Activated T-cell treated with anti-CD3 and anti-CD28 coated beads, Interleukin-2, amount 50 U/mL, for 1 hour (primary cell): ENCODE results near the gene FOXC2.

Experiments used
- DNase-seq: peaks from one replicate; pipeline ENCODE4 v3.0.0-alpha.2; 2020

The FOXC2 gene

DNA sequence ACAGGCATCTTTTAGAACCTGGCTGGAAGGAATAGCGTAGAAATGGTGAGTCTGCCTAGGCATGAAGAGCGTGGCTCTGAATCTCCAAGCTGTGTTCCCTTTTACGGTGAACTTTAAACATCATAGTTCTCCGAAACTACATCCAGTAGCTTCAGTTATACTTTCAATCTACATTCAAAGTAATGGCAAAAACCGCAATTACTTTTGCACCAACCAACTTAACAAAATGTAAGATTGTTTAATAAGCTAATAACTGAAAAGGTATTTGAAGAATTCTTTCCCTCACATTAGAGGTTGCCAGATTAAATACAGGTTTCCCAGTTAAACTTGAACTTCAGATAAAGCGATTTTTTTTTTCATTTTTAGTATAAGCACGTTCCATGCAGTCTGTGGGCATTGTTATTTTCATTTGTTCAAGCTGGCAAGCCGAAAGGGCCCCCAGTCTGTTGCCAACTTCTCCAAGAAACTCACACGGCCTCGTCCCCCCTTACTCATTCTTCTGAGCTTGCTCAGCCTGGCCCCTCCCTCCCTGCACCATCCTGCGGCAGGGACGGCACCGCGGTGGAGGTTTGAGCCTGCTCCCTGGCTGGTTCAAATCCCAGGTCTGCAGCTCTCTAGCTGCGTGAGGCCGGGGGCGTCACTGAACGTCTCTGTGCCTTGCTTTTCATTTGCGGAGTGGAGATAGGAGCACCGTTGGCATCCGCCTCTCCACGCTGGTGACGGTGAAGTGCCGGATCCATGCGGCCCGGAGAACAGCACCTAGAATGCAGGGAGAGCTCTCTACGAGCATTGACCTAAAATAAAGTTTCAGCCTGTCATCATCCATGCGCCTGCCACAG lies 8.1 kb upstream of the FOXC2 start:
- DNase-seq = no peak

DNA sequence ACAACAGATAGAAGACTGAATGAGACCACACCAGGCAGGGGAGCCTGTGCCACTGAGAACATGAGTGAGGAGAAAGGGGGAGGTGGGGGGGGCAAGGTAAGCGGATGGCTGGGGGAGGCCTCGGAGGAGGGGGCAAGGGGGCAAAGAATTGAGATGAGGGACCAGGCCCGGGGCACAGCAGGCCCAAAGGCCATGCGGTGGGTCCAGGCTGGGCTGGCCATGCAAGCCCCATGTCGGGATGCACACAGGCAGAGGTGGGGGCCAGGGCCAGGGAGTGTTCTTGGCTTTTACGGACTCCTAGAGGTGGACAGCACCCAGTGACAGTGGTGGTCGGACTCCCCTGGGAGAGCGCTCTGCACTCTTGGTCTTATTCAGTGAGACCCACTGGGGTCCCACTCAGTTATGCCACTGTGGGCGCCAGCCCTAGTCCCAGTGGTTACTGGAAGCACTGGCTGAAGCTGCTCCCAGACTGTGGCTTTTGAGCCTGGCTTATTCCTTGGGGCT lies 6.8 kb upstream of the FOXC2 start:
- no peak for DNase-seq

DNA sequence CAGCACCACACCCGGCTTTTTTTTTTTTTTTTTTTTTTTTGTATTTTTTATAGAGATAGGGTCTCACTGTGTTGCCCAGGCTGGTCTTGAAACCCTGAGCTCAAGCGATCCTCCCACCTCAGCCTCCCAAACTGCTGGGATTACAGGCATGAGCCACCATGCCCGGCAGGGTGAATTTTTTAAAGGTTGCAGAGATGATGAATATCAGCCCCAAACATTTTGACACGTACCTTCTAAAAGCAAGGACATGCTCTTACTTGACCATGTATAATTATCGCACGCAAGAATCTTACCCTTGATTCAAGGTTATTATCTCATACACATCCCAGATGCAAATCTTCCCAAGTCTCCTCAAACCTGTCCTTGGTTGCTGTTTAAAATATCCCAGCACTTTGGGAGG lies 4.3 kb upstream of the FOXC2 start:
- DNase-seq = no peak

DNA sequence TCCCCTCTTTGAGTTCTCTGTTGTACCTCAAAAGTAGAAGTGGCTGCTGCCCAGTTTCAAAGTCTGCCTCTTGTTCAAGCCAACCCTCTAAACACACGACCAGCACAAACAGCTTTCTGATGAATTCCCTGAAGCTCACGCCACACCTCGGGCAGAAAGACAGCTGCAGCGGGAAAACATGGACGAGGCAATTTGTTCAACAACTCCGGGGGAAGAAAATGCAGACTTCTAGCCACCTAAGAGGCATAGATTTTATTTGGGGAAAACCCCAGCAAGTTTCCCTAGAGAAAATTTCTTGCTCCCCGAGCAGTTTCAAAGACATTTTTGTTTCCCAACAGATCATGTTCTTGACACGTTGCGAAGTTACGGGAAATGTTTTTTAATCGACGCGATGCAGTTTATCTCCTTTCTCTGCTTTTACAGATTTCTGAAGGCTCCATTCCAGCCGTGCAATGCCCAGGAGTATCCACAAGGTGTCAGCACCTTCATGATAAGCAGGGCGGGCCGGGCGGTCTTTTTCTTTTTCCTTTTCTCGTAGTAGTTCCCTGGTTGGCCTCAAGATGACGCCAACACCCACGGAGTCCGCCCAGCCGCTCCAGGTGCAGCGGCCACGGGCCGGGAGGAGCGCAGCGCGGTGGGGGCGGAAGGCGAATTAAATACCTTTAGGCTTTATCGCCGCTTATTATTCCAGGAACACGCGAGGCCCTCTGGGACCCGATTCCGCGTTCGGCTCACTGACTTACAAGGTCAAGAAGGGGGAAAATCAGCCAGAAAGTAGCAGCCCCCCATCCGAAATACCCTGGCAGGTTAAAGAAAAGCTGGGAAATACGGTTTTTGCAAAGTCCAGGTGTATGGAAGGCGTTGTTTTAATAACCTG lies 2.9 kb upstream of the FOXC2 start:
- peak; percentile 86 for DNase-seq

DNA sequence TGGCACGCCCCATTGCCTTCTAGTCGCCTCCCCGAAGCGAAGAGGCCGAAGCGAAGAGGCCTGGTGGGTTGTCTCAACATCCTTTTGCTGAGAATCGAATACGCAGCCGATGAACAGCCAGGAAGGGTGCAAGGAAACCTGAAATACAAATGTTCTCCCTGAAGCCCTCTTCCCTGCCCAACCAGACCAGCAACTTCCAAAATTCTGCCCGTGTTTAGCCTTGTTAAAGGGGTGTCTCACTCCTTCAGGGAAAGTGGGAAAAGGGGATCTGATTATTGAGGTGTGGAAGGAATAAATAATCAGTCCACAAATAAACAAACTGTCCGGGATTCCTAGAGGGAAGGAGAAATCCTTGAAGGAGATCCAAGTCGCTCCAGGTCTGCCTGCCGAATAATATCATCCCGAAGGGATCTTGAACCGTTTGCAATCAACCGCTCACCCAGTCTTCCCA lies 1.4 kb upstream of the FOXC2 start:
- DNase-seq = no peak

DNA sequence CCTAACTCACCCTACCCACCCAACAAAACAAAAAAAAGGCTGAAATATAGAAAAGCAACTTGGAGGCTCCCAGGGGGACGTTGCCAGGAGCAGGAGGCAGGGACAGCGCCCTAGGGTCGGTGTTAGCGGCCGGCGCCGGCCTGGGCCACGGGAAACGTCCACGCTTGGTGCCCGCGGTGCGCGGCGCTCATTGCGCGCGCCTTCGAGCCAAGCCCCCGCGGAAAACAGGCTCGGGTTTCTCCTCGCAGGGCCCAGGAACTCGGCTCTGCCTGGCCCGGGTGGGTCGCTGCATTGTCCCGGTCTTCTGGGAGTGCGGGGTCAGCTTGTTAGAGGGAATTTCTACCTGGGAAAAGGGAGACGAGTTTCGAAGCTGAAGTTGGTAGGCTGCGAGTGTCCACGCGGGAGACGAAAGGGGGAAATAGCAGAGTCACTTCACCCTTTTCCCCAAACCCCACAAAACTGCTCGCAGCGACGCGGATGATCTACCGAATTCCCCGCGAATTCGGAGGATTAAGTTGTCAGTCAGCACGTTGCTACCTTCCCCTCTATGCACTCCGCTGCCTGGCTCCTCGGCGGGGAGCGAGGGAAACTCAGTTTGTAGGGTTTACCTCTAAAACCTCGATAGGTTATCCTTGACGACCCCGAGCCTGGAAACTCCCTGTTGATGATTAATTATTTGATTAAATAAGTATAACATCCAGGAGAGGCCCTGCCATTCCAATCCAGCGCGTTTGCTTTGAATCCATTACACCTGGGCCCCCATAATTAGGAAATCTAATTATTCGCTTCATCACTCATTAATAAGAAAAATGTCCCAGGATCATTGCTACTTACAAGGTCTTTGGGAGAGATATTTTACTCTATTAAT lies 751 bp upstream of the FOXC2 start:
- no peak for DNase-seq

DNA sequence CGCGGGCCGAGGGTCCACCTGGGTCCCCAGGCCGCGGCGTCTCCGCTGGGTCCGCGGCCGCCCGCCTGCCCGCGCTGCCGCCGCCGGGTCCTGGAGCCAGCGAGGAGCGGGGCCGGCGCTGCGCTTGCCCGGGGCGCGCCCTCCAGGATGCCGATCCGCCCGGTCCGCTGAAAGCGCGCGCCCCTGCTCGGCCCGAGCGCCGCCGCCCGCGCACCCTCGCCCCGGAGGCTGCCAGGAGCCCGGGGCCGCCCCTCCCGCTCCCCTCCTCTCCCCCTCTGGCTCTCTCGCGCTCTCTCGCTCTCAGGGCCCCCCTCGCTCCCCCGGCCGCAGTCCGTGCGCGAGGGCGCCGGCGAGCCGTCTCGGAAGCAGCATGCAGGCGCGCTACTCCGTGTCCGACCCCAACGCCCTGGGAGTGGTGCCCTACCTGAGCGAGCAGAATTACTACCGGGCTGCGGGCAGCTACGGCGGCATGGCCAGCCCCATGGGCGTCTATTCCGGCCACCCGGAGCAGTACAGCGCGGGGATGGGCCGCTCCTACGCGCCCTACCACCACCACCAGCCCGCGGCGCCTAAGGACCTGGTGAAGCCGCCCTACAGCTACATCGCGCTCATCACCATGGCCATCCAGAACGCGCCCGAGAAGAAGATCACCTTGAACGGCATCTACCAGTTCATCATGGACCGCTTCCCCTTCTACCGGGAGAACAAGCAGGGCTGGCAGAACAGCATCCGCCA lies 504 bp downstream of the FOXC2 start:
- peak; percentile 29 for DNase-seq

DNA sequence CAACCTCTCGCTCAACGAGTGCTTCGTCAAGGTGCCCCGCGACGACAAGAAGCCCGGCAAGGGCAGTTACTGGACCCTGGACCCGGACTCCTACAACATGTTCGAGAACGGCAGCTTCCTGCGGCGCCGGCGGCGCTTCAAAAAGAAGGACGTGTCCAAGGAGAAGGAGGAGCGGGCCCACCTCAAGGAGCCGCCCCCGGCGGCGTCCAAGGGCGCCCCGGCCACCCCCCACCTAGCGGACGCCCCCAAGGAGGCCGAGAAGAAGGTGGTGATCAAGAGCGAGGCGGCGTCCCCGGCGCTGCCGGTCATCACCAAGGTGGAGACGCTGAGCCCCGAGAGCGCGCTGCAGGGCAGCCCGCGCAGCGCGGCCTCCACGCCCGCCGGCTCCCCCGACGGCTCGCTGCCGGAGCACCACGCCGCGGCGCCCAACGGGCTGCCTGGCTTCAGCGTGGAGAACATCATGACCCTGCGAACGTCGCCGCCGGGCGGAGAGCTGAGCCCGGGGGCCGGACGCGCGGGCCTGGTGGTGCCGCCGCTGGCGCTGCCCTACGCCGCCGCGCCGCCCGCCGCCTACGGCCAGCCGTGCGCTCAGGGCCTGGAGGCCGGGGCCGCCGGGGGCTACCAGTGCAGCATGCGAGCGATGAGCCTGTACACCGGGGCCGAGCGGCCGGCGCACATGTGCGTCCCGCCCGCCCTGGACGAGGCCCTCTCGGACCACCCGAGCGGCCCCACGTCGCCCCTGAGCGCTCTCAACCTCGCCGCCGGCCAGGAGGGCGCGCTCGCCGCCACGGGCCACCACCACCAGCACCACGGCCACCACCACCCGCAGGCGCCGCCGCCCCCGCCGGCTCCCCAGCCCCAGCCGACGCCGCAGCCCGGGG lies 1.3 kb downstream of the FOXC2 start:
- no peak for DNase-seq

DNA sequence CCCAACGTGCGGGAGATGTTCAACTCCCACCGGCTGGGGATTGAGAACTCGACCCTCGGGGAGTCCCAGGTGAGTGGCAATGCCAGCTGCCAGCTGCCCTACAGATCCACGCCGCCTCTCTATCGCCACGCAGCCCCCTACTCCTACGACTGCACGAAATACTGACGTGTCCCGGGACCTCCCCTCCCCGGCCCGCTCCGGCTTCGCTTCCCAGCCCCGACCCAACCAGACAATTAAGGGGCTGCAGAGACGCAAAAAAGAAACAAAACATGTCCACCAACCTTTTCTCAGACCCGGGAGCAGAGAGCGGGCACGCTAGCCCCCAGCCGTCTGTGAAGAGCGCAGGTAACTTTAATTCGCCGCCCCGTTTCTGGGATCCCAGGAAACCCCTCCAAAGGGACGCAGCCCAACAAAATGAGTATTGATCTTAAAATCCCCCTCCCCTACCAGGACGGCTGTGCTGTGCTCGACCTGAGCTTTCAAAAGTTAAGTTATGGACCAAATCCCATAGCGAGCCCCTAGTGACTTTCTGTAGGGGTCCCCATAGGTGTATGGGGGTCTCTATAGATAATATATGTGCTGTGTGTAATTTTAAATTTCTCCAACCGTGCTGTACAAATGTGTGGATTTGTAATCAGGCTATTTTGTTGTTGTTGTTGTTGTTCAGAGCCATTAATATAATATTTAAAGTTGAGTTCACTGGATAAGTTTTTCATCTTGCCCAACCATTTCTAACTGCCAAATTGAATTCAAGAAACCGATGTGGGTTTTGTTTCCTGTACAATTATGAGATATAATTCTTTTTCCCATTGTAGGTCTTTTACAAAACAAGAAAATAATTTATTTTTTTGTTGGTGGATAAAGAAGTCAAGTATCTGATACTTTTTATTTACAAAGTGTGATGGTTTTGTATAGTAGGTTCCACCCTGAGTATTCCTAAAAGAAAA lies 2.3 kb downstream of the FOXC2 start:
- no peak for DNase-seq

DNA sequence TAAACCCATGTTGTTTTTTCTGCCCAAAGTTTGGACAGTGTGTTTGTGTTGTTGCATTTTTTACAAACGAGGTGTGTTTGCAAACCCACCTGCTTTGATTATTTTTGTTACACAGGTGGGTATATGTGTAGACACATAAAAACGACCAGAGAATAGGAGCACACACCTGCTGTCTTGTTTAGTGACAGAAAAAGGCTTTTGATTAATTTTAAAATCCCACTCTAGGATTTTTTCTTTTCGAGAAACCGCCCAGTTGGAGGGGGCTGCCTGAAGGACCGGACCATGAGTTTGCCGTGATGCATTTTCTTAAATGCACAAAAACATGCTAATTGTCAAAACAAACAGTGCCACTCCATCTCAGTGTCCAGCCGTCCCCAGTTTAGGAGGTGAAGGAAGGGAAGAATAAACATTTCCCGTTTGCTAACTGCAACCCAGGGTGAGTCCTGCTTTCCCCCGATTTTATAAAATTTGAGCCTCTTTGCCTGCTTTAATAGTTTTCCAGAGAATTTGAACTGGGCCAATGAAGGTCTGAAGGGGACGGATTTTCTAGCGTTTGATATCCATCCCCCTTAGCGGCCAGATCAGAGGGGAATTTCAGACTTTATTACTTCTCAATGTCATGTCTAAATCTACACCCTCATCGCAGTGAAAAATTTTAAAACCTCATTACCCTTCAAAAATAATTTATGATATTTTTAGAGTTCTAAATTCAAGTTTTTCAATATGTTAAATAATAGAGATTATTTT lies 3.2 kb downstream of the FOXC2 start:
- no peak for DNase-seq

DNA sequence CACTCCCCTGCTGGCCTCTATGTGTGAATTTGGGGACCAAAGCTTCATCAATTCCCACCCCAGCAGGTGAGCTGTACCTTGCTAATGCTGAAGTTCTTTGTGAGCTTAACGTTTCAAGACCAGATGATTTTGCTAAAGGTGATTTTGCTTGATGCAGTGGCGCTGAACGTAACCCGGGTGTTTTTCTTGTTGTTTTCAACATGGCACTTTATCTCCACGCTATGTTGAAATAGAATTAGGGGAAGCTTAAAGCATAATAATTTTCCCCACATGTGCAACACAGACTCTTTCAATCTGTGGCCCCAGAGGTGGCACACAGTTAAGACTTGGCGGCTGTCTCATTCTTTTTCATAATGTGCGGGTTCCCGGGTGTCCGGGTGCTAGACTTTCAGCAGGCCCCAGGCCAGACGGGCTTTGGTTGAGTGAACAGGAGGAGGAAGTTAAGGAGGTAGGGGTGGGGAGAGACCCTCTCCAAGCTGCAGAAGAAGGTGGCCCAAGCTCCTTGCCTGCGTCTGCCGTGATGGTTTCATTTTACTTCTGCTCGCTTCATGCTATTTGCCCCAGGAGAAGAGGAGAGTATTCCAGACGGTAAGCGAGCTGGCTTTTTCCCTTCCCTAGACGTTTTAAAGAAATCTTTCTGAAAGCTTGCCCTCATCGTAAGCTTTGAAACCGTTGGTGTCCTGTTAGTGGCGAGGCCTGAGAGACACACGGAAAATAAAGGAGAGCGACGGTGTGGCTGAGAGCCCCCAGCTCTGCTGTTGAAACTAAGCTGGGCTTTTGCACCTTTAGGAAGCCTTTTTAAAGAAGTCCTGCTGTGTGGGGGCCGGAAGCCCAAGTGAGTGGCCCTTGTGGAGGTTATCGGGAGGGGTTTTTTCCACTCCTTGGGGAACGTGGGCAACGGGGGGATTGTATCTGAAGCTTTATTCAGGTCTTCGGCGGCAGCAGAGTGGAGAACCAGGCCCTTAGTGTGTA lies 4.2 kb downstream of the FOXC2 start:
- no peak for DNase-seq

DNA sequence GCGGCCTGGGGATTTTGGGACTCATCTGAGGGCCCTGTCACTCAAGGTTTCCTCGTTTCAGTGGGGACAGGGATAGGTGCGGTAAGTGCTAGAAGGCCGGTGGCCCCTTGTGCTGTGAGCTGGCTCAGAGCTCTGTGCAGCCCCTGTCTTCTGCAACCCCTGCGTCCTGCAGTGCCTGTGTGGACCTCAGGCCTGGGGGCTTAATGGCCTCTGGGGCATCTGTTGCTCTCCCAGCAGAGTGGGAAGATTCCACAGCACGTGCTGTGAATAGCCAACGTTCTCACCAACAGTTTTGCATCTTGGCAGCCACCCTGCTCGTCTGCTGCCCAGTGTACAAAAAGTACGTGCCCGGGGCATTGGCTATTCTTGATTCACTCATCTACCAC lies 4.9 kb downstream of the FOXC2 start:
- no peak for DNase-seq

DNA sequence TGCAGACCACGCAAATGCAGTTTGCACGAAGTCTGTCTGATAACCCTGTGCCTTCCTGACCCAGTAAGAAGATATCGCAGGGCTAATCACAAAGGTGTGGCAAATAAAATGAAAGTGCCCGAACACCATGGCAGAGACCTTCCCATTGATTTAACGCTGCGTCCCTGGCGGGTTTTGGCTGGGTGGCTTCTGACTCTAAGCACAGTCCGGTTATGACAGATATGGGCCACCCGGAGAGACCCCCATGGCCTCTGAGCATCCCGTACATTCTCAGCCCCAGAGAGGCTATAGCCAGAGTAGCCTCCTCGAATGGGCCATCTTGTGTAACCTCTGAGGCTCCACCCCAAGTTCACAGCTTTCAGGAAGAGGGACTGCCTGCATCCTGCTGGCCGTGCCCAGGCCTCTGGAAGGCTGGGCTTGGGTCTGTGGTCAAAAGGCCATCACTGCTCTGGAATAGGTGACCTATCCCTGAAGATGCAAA lies 5.5 kb downstream of the FOXC2 start:
- DNase-seq = no peak

DNA sequence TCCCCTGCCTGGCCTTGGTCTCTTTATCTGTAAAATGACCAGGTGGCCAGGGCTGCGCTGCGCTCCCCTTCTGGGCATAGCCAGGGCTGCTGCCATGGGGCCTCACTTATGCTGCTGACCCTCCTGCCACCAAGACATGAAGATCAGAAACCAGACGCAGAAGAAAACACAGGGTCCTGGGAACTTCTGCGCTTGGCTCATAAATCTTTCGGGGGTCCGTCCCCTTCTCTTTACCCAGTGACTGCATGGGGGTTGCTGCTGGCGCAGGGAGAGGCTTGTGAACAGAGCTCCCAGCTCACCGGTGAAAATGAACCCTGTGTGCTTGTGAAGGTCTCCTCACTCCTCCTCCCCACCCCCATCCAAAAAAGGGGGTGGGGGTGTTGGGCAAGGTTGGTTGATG lies 6.0 kb downstream of the FOXC2 start:
- DNase-seq = no peak

DNA sequence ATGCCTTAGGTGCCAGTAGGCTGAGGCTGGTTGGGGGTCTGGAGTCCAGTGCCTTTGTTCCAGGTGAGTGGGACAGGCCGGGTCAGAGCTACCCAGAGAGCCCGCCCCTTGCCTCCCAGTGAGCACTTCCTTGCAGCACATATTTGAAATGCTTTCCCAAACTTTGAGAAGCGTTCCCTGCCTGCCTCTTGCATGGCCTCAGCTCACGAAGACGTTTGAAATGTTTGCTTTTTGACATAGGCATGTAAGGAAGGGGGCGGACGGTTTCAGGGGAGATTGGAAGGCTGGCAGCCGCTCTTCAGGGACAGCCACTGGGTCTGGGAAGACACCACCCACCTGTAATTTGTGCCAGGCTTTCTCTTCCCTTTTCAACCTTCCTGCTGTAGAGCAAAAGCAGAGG lies 6.6 kb downstream of the FOXC2 start:
- no peak for DNase-seq

DNA sequence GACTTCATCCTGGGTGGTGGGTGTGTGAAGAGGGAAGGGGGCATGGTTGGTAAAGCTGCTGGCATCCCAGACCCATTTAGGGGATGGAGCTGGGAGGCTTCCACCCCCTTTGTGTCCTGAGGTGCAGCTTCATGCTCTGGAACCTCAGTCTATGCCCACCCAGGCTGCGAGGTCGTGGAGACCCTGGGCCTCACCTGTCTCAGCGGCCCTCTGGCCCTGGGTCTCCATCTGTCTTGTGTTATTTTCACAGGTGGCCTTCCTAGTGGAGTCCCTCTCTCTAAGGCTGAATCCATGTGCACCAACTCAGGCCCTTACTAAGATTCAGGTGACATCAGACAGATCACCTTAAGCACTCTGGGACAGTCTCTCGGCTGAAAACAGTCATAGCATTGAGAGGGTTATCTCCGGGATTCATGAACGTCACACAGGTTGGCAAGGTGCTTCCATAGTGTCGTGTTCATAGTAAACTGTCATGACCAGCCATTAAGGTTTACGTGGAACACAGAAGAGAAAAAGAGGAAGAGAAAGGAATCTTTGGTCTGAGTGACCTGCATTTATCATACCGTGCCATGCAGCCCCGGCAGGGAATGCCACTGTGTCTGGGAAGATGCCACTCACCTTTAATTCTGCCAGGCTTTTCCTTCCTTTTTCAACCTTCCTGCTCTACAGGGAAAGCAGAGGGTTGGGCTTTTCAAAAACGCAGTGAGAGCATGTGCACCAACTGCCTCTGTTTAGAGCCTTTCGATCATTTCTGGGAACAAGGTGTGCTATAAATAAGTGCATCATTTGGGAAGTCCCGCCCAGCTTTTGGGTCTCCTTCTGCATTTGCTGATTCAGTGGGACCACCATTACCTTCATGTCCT lies 7.2 kb downstream of the FOXC2 start:
- no peak for DNase-seq

DNA sequence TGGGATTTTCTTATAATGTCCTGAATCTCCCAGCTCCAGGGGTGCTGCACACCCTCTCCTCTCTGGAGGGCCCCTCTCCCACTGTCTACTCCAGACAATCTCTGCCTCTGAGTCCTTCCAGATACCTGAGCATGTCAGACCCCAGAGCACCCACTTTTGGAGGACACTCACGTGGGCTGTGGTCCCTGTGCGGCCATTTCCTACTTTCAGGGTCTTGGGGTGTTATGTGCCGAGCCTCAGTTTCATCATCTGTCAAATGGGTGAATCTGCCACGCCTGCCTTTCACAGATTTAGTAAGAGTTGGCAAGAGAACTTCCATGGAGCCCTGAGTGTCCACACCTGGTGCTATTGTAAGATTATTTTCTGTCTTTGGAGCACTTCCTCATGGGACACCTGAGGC lies 8.0 kb downstream of the FOXC2 start:
- DNase-seq = no peak
